SK-N-SH treated with all-trans-retinoic acid at 6 μM for 48 hours (cell line): ENCODE results near the gene FRS2.

Experiments
- ARNTL ChIP-seq: fragments of 450-650 bp; formaldehyde crosslinking; IDR thresholded peaks from 2 replicates; pipeline ENCODE4 v1.5.0; 2020; ENCODE audit warnings: low read depth, mild to moderate bottlenecking, moderate library complexity, borderline replicate concordance
- ESRRG ChIP-seq: fragments of 250-450 bp; sonication (Bioruptor Pico); IDR thresholded peaks from 2 replicates; pipeline ENCODE4 v1.6.1; 2021; ENCODE audit warnings: mild to moderate bottlenecking
- GLIS3 ChIP-seq: fragments of 250-450 bp; sonication (Bioruptor Pico); IDR thresholded peaks from 2 replicates; pipeline ENCODE4 v1.5.0; 2020; ENCODE audit warnings: mild to moderate bottlenecking, moderate library complexity
- OSR1 ChIP-seq: fragments of 250-450 bp; sonication (Bioruptor Pico); IDR thresholded peaks from 2 replicates; pipeline ENCODE4 v1.8.0; 2022; ENCODE audit warnings: moderate library complexity, mild to moderate bottlenecking, inconsistent platforms
- PPARA ChIP-seq: fragments of 250-450 bp; sonication (Bioruptor Pico); IDR thresholded peaks from 2 replicates; pipeline ENCODE4 v1.5.0; 2020; ENCODE audit warnings: mild to moderate bottlenecking, borderline replicate concordance
- RARB ChIP-seq: fragments of 250-450 bp; sonication (Bioruptor Pico); IDR thresholded peaks from 2 replicates; pipeline ENCODE4 v1.8.0; 2021; ENCODE audit warnings: mild to moderate bottlenecking, moderate library complexity
- TOX ChIP-seq: fragments of 250-450 bp; sonication (Bioruptor Pico); IDR thresholded peaks from 2 replicates; pipeline ENCODE4 v1.8.0; 2021; ENCODE audit warnings: mild to moderate bottlenecking, moderate library complexity, borderline replicate concordance
- ZFP30 ChIP-seq: fragments of 450-650 bp; formaldehyde crosslinking; IDR thresholded peaks from 2 replicates; pipeline ENCODE4 v1.5.0; 2022; ENCODE audit warnings: mild to moderate bottlenecking, moderate library complexity

DNA sequence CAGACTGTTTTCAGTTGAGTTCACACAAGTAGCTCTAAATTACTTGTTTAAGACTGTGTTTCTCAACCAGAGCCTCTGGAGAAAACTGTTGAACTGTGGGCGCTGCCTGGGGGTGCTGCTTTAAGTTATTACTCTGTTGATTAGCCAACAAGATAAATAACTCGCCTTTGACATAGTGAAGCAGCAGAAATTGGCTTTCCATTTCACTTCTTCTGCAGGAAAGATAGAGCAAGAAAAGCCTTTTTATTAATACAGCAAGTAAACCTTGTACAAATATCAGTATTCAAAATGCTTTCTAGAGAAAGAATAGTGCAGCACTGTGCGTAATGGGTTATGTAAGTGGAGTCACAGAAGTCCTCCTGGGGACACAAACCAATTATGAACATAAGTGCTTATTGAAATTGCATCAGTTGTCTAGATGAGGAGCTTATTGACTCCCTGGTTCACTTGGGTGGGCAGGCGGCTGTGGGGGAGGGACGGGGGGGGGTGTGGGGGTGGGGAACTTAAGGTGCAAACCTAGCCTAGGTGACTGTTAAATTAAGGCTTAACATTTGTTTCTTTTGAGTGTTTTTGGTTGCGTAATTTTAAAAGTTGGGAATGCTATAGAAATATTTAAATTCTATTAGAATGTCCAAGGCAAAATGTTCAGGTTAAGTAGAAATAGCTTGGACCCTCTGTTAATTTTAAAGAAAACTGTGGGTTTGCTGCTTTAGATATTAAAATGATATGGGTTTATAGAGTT, 6.3 kb downstream of the FRS2 start:
- TF ChIP-seq OSR1 (CRISPR knock-in tag) (no peak), TOX (CRISPR knock-in tag) (no peak), GLIS3 (CRISPR knock-in tag) (no peak), ARNTL (no peak), PPARA (no peak), ZFP30 (no peak), ESRRG (no peak), RARB (CRISPR knock-in tag) (no peak)
